GM12878 (cell line): ENCODE measurements around the gene ARF5.

Experiments
- ASH2L ChIP-seq: fragments of 300-600, 200-600 bp; sonication (generic); IDR thresholded peaks from 2 replicates; pipeline ENCODE4 v1.6.1; 2017; ENCODE audit warnings: low read depth, mild to moderate bottlenecking, borderline replicate concordance
- BHLHE40 ChIP-seq, 2 experiments: fragments of 450-650 bp in 1 of 2; IDR thresholded peaks; 2 replicates each; pipeline ENCODE4 v1.6.1; 2011 to 2017; ENCODE audit warnings: low read depth in 2 of 2, borderline replicate concordance in 1 of 2, improper control_type of control experiment in 1 of 2, low read length in 1 of 2, mild to moderate bottlenecking in 1 of 2
- CREB1 ChIP-seq: IDR thresholded peaks from 2 replicates; pipeline ENCODE4 v1.6.1; 2012; ENCODE audit warnings: low read depth, mild to moderate bottlenecking, inconsistent platforms
- EZH2 ChIP-seq: IDR thresholded peaks from 2 replicates; pipeline ENCODE4 v1.6.1; 2012; ENCODE audit warnings: low read depth, mild to moderate bottlenecking, control low read depth, inconsistent platforms, low read length, borderline replicate concordance; ENCODE audit not compliant: control insufficient read depth
- FOXM1 ChIP-seq: IDR thresholded peaks from 2 replicates; pipeline ENCODE4 v1.6.1; 2012; ENCODE audit warnings: low read depth, mild to moderate bottlenecking, inconsistent platforms, low read length, moderate library complexity
- IRF4 ChIP-seq: IDR thresholded peaks from 2 replicates; pipeline ENCODE4 v1.6.1; 2011; ENCODE audit warnings: low read depth, low read length
- POLR2A ChIP-seq: IDR thresholded peaks from 2 replicates; pipeline ENCODE4 v1.6.1; 2011; ENCODE audit warnings: low read depth, mild to moderate bottlenecking, low read length
- STAT1 ChIP-seq: fragments of 450-650 bp; conservative IDR thresholded peaks from 2 replicates; pipeline ENCODE4 v1.6.1; 2014; ENCODE audit warnings: antibody characterized with exemption, mild to moderate bottlenecking
- TAF1 ChIP-seq: IDR thresholded peaks from 2 replicates; pipeline ENCODE4 v1.6.1; 2011; ENCODE audit warnings: mild to moderate bottlenecking, low read depth, low read length, borderline replicate concordance
- ZNF274 ChIP-seq: IDR thresholded peaks from one replicate; pipeline ENCODE4 v1.8.0; 2011; ENCODE audit not compliant: insufficient read length, insufficient read depth
- TF ChIP-seq, protein P1 (sequence below): IDR thresholded peaks from 2 replicates; pipeline ENCODE4 v1.6.1; 2011; ENCODE audit warnings: low read depth, mild to moderate bottlenecking, low read length, moderate library complexity, borderline replicate concordance; ENCODE audit errors: extremely low read depth
- TF ChIP-seq, protein P2 (sequence below), 3 experiments: IDR thresholded peaks in 2 of 3; conservative IDR thresholded peaks in 1 of 3; 2 replicates each; pipeline ENCODE4 v1.5.1; 2011; ENCODE audit warnings: low read depth in 3 of 3, low read length in 3 of 3, mild to moderate bottlenecking in 3 of 3, control low read depth in 2 of 3, moderate library complexity in 2 of 3, inconsistent platforms in 1 of 3, mixed read lengths in 1 of 3; ENCODE audit not compliant: control insufficient read depth in 2 of 3, insufficient read depth in 1 of 3; ENCODE audit errors: extremely low read depth in 1 of 3

GRCh38 chr7:127541548-127541947 is 46.7 kb upstream of the ARF5 start:
- TF ChIP-seq CREB1, result no peak
- no peak for TF ChIP-seq IRF4
- TF ChIP-seq, protein P1, sequence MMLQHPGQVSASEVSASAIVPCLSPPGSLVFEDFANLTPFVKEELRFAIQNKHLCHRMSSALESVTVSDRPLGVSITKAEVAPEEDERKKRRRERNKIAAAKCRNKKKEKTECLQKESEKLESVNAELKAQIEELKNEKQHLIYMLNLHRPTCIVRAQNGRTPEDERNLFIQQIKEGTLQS, result no peak
- no peak for TF ChIP-seq POLR2A
- TF ChIP-seq ZNF274, result no peak
- no peak for TF ChIP-seq EZH2
- TF ChIP-seq FOXM1, result no peak
- TF ChIP-seq, protein P2, sequence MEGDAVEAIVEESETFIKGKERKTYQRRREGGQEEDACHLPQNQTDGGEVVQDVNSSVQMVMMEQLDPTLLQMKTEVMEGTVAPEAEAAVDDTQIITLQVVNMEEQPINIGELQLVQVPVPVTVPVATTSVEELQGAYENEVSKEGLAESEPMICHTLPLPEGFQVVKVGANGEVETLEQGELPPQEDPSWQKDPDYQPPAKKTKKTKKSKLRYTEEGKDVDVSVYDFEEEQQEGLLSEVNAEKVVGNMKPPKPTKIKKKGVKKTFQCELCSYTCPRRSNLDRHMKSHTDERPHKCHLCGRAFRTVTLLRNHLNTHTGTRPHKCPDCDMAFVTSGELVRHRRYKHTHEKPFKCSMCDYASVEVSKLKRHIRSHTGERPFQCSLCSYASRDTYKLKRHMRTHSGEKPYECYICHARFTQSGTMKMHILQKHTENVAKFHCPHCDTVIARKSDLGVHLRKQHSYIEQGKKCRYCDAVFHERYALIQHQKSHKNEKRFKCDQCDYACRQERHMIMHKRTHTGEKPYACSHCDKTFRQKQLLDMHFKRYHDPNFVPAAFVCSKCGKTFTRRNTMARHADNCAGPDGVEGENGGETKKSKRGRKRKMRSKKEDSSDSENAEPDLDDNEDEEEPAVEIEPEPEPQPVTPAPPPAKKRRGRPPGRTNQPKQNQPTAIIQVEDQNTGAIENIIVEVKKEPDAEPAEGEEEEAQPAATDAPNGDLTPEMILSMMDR (IDR thresholded peaks at IDR 0.05 in 2 of 3, conservative IDR thresholded peaks at IDR 0.05 in 1 of 3; ENCODE audit: control insufficient read depth in 2 of 3, extremely low read depth in 1 of 3, insufficient read depth in 1 of 3, low read depth in 3 of 3, low read length in 3 of 3), result no peak
- no peak for TF ChIP-seq TAF1
- TF ChIP-seq STAT1, result no peak
- TF ChIP-seq BHLHE40 (IDR thresholded peaks at IDR 0.05; ENCODE audit: borderline replicate concordance in 1 of 2, low read depth in 2 of 2, low read length in 1 of 2), result no peak
- TF ChIP-seq ASH2L, result no peak
